ENCODE data around the gene LOXL1.

The LOXL1 gene

DNA sequence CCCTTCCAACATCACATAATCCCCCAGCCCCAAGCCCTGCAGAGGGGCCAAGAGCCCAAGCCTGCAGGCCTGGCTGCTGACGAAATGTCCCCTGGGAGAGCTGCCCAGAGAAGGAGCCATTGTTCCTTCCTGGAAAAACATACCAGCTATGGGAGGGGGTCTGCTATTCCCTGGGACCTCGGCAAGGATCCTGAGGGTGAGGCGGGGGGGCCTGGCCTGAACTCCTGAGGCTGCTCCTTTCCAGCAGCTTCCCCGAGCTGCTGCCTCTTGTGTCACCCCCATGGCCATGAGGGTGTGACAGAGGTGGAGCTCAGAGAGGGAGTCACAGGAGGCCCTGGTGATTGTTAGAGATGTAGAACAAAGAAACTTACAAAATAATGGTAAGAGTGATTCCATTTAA lies 12.9 kb downstream of the LOXL1 start:
- no peak for DNase-seq (ENCODE audit: low read depth)

DNA sequence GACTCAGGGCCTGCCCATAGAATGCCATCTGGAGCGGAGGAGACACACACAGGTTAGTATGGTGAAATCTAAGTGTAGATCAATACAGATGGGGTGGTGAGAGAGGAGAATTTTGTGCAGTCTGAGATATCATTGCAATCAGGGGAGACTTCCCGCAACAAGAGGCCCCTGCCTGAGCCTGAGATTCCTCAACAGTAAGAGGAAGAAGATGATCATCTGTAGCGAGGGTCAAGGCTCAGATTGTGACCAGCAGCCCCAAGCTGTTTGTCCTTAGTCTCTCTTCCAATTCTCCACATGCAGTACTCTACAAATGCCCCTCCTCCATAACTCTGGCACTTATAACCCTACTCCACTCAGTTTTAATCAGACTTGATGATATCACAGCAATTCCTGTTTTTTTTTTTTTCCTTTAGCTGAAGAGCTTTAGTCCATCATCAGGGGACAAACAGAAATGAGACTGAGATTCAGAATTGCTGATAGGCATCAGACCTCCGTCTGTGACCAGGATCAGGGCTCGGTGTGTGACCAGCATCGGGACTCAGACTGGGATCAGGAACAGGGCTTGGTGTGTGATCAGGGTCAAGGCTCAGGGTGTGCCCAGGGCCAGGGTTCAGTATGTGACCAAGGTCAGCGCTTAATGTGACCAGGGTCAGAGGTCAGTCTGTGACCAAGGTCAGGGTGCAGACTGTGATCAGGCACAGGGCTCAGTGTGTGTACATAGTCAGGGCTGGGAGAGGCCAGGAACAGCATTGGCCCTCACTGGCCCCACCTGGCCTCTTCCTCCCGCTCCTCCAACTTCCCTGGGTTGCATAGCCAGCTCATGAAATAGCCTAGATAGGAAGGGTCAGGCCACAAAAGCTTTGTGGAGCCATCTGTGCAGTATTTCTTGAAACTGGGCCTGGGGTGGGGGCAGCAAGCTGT lies 14.1 kb downstream of the LOXL1 start:
- DNase-seq (ENCODE audit: low read depth), result no peak

DNA sequence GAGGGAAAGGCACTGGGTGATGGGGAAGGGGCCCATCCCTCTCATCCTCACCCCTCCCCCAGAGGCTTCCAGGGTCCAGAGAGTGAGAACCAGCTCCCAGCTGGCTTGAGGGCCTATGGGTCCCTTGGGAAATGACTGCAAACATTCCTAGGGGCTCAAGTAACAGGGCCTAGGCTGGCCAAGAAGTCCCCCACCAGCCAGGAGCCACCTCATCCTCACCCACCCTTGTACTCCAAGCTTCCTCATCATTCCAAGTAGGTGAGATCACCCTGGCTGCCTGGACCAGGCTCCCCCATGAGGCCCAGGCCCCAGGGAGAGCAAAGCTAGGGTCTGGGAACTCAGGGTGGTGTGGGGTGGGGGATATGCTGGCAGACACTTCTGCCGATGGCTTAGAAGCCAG lies 14.8 kb downstream of the LOXL1 start:
- DNase-seq (ENCODE audit: low read depth), result peak; percentile 94

DNA sequence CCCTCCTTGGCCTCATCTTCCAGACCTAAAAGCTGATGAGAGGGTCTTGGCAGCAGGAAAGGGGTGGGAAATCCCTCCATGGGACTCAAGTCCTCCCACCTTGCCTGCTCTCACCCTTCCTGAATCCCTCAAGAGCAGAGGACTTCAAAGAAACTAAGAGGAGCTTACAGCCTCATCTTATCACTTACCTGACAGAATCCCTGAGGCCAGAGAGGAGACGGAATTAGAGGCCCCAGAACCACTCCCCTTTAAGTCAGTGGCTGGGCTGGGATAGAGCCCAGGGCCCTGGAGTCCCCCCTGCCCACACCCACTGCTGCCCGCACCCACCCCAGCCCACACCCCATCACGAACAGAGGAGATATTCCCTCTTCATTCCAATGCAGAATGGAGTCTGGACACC lies 15.2 kb downstream of the LOXL1 start:
- no peak for DNase-seq (ENCODE audit: low read depth)

DNA sequence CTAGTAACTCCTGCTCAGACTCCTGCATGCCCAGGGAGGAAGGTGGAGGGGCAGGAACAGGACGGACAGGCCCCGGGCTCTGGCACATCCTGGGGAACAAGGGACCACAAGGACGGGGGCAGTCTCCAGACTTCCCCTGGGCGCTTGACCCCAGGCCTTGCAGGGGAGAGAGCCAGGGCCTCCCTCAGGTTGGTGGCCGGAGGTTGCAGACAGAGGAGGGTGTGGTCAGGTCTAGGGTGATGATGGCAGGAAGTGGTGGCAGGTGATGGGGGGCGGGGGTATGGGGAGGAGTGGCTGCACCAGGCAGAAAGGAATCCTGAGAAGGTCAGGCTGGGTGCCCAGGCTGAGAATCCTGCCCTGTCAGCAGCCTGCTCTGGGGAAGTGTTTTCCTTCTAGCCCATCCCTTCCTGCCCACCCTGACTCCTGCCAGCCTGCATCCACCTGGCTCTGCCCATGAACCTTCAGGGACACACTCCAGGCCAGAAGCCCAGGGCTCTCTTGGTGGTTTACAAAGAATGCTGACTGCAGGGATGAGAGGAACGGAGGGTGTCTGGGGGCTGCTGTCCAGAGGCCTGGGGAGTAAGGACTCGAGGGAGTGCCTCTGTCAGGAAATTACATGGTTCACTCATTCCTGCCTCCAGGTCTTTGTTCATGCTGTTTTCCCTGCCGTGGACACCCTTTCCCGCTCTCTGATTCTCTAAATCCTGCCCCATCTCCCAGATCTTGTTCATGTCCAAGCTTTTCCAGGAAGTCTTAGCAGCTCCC lies 15.8 kb downstream of the LOXL1 start:
- no peak for DNase-seq (ENCODE audit: low read depth)

DNA sequence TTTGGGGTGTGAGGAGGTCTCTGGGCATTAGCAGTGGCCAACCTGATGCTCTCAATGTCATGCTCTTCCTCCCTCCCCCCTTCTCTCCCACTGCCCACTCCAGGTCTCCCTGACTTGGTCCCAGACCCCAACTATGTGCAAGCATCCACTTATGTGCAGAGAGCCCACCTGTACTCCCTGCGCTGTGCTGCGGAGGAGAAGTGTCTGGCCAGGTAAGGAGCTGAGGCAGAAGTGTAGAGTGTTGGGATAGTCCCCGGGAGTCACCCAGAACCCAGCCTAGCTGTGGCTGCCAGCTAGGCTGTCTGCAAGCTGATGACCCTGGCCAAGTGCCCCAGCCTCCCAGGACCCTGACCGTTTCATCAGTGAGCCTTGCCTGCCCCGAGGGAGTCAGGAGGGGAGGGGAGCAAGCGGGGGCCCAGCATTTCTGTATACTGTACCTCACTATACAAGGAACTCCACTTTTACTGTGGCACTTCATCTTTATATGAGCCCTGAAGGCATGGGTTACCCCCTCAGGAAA lies 16.5 kb downstream of the LOXL1 start:
- DNase-seq (ENCODE audit: low read depth), result no peak

DNA sequence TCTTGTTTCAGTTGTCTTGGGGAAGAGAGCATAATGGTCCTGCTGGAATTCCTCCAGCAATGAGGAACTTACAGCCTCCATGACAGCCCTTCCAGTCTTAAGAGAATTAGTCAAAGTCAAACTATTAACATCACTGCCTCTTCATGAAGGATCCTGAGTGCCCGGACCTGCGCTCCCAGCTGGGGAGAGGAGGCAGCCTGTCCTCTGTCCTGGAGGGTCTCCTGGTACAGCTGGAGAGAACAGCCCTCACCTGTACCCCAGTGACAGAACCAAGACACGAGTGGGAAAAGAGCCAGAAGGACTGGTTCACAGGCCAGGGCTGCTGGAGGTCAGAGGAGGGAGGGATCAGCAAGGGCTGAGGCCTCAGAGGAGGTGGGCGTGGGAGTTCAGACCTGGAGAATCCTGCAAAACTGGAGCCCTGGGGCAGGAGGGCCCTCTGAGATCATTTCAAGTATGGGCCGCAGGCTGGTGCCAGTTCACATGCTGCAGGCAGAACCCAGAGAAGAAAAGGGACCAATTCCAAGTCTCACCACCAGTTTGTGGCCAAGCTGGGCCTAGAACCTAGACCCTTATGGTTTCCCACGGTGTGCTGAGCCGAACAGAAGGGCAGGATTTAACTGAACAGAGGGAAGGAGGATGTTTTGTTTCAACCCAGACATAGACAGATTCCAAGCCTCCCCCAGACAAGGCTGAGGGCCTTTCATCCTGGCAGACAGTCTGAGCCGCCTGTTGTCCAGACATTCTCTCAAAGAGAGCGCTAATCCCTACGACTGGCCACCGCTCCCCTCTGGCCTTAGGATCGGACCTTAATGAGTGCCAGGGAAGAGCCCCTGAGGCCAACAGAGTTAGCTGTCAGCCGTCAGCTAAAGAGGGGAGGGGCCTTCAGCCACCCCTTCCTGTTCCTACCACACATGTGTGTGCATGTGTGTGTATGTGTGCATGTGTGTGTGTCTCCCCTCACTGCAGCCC lies 18.2 kb downstream of the LOXL1 start:
- DNase-seq (ENCODE audit: low read depth), result no peak

DNA sequence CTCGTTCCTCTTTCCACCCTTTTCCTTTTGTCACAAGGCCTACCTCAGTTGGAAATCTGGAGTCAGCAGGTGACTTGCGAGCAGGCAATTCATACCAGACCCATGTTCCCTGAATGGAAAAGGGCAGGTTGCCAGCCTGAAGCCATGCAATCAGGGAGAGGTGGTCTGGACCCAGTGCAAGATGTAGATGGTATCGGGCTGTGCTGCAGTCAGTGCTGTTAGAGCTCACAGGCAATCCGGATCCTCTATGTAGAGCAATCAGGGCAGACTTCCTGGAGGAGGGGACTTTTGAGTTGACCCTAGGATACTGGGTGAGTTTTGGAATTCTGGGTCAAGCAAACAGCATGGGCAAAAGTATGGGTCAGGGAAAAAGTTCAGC lies 18.9 kb downstream of the LOXL1 start:
- no peak for DNase-seq (ENCODE audit: low read depth)

DNA sequence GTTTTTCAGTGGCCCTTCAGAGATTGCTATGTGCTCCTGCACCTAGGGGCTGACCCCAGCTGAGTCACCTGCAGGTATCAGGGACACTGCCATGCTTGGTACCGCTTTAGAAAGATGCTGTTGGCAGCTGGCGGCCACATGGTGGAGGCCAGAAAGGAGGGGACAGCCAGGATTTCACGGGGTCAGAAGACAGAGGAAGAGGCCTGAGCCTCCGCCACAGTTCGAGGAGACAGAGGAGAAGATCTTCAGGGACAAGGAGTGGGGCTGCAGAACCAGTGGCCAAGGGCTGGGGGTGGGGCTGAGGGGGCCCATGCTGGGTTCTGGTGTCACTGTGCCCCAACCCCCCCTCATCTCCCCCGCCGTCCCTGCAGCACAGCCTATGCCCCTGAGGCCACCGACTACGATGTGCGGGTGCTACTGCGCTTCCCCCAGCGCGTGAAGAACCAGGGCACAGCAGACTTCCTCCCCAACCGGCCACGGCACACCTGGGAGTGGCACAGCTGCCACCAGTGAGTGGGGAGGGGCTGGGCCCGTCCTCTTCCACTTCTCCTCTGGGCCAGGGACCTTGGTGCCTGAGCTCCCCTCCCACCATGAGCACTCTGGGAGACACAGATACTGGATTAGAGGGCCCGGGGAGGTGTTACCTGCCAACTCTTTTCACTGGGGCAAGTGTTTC lies 19.9 kb downstream of the LOXL1 start:
- DNase-seq (ENCODE audit: low read depth), result no peak

DNA sequence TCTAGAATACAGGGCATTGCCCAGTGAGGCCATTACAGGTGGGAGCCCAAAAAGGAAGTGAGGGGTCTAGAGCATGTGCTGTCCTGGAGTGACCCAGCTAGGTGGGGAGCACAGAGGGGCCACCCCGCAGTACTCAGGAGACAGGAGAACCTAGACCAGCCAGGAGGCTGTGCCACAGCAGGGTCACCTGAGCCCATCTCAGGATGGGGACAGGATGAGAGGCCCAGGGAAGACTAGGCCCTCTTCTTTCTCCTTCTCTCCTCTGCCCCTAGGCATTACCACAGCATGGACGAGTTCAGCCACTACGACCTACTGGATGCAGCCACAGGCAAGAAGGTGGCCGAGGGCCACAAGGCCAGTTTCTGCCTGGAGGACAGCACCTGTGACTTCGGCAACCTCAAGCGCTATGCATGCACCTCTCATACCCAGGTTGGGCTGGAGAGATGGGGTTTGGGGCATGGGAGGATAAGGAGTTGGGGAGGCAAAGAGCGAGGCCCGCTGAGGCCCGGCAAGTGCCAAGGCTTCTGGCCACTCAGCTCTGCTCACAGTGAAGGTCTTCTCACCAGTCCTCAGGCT lies 20.6 kb downstream of the LOXL1 start:
- no peak for DNase-seq (ENCODE audit: low read depth)

DNA sequence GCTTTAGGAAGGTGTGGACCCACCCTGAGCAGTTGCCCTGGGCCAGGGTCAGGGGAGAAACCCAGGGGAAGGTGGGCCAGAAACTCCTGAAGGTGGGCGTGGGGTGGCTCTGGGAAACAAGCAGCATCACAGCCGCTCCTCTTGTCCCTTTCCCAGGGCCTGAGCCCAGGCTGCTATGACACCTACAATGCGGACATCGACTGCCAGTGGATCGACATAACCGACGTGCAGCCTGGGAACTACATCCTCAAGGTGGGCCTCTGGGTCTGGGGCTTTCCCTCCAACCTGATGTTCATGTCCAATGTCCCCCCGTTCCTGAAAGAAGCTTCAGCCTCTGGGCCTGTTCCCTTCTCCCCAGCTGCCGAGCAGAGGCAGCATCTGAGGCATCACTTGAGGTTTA lies 21.4 kb downstream of the LOXL1 start:
- no peak for DNase-seq (ENCODE audit: low read depth)

DNA sequence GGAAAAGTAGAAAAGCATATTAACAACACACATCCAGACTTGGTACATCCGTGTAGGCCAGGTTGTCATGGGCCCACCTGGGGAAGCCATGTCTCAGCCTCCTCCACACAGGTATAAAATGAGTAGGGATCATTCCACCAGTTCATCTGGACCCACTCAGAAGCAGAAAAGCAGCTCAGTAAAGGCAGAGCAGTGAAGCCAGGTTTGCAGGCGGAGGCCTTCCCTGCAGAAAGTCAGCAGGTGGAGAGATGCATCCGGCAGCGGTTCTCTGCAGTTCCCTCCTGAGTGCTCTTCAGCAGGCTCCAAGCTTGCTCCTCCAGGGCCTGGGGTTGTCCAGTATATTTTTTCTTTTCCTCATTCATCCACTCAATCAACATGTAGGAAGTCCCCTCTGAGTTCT lies 22.1 kb downstream of the LOXL1 start:
- no peak for DNase-seq (ENCODE audit: low read depth)

DNA sequence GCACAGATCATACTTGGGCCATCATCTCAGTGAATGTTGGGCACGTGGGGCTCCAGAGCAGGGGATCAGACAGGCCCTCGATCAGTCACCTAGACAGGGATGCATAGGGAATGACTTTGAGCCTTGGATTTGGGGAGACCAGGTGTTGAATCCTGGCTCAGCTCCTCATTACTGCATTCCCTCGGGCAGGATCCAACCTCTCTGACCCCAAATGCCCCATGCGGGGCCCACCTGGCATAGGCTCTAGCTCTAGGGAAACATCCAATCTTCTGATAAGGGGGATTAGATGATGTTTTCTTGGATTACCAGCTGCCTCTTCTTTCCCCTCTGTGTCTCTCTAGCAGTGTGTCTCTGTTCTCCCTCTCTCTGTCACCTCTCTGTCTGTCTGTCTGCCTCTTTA lies 22.7 kb downstream of the LOXL1 start:
- no peak for DNase-seq (ENCODE audit: low read depth)

DNA sequence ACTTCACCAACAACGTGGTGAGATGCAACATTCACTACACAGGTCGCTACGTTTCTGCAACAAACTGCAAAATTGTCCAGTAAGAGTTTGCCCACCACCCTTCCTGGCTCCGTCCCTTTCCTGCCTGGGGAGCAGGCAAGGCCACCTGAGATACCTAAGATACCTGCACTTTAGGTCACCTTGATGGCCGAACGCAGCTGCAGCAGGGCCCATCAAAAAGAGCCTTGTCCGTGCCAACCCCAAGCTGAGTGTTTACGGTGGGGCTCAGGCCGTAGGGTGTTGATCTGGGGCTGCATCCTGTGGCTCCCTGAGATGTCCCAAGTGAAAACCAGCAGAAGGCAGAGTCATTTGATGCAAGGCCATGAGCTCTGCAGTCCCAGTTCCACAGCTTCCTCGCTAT lies 23.2 kb downstream of the LOXL1 start:
- no peak for DNase-seq (ENCODE audit: low read depth)

DNA sequence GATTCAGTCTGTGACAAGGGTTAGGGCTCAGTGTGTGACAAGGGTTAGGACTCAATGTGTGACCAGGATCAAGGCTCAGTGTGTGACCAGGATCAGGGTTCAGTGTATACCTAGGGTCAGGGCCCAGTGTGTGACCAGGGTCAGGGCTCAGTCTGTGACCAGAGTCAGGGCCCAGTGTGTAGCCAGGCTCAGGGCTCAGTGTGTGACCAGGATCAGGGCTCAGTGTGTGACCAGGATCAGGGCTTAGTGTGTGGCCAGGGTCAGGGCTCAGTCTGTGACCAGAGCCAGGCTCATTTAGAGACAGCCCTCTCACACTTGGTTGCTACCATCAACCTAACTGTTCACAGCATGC lies 24.2 kb downstream of the LOXL1 start:
- no peak for DNase-seq (ENCODE audit: low read depth)

DNA sequence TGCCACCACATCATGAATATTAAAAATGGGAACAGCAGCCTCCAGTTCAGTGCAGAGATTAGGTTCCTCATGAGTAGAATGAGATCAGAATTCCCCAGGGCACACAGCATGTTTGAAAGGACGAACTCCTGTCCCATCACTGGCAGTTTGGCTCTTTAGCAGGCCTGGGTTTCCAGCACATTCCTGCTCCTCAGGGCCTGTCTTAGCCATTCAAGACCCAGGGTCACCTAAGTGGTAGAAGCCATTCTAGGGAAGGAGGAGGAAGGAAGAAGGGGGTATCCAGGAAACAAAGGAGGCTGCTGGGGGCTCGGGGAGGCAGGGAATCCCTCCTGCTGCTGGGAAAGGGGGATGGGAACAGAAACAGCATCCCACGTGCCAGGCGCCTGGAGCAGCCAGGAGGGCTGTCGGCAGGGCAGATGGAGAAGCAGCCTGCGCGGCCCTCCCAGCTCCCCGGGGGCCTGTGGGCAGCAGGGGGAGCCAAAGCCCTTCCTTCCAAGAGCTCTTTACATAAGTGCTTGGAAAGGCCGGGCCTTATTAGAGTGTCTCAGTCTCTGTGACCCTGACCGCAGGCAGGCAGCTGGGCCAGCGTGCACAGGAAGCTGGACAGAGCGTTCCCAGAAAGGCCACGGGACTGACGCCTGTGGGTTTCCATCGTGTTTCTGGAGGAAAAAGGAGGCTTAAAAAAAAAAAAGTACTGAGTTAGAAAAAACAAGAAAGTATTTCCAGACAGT lies 24.7 kb downstream of the LOXL1 start:
- DNase-seq (ENCODE audit: low read depth), result peak; percentile 49

DNA sequence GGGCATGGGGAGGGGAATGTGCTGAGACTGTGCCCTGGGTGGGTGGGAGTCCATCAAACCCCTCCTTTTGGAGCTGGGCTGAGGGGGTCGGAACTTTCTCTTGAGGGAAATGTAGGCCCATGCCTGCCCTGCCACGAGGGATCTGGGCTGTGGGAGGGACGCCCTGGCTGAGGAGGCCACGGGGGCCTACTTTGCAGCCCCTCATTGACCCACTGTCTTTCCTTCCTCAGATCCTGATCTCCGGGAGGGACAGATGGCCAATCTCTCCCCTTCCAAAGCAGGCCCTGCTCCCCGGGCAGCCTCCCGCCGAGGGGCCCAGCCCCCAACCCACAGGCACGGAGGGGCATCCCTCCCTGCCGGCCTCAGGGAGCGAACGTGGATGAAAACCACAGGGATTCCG lies 25.3 kb downstream of the LOXL1 start:
- no peak for DNase-seq (ENCODE audit: low read depth)

DNA sequence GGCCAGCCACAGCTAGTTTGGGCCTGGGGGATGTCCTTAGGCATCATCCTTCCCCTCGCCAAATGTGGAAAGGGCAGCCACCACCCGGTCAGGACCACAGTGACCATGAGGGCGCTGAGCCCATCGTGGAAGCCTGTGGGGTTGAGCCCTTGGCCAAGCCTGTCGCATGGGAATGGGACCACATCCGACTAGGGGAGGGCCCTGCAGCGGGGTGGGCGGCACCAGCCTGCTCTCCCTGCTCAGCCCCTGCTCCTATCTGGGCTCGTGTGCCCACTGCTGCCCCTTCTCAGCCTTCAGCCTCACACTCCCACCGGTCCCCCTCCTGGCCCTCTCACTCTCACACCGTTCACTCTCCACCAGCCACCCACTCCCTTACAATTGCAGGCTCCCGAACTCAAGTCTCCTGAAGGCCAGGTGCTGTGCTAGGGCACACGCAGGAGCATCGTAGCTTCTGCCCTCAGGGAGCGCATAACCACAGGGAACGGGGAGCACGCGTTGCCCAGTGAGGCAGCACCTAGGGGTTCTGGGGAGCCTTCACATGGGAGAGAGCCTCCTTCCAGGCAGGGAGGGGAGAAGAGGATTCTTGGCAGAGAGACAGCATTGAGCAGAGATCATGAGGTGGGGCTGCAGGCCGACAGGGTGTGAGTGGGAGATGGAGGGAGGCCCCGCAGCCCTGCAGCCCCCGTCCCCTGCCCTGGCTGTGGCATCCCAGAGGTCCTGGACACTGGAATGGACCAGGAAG lies 26.1 kb downstream of the LOXL1 start:
- no peak for DNase-seq (ENCODE audit: low read depth)

DNA sequence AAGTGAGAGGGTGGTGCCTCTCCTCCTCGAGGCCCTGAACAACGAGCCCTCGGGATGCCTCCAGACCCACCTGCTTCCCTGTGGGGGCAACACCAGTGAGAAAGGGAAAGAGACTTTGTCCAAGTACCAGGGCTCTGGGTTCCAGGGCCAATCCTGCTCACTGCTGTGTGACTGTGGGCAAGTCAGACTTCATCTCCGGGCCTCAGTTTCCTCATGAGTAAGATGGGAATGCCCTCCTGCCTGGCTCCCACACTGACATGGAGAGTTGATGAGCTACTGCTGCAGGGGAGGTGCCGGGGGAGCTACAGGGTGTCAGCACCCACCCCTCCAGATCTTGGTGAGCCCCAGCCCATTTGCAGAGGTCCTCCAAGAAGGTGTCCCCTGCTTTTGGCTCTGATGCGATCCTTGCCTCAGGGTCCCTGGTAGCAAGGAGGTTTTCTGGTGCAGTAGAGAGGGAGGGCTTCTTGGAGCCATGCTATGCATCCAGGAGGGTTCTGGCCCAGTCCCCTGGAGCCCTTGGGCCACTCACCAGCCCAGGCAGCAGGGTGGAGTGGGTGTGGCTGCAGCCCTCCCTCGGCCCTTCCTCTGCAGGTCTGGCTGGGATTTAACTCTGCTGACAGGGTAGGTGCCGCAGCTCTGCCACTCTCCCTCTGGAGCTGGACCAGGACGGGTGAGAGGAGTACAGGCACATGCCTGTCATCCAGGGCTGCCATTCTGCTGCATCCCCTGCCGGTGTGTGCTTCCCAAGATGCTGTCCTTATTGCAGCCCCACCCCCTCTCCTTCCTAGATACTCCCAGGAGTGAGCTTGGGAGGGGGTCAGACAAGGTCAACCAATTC lies 26.9 kb downstream of the LOXL1 start:
- no peak for DNase-seq (ENCODE audit: low read depth)
